Aorta (tissue), 5 donors: ENCODE data around the gene PIM1. TPM values are rescaled to one million over a fixed set of nuclear protein-coding genes. Genes with fewer than 3 reads are reported as not detected.

ENCODE experiments used
- ATAC-seq: fragments of 200-7000 bp; cut with Tn5 transposase; one replicate; pipeline ENCODE4 v1.9.1; 2022; ENCODE audit warnings: moderate library complexity; ENCODE audit not compliant: low FRiP score
- DNase-seq, 2 donors: peaks; one replicate each; pipeline ENCODE4 v3.0.0-alpha.2; 2020
- H3K27ac ChIP-seq, 2 donors: one replicate each; pipeline ENCODE4 v1.5.1; 2013; ENCODE audit warnings: low read length in 2 of 2, mild to moderate bottlenecking in 2 of 2, moderate library complexity in 2 of 2, control low read depth in 1 of 2, inconsistent platforms in 1 of 2, low read depth in 1 of 2
- H3K27me3 ChIP-seq, 2 donors: one replicate each; pipeline ENCODE4 v1.6.1; 2013; ENCODE audit warnings: control low read depth in 1 of 2, low read length in 1 of 2, mild to moderate bottlenecking in 1 of 2, moderate library complexity in 1 of 2; ENCODE audit not compliant: insufficient read depth in 2 of 2, control insufficient read depth in 1 of 2
- H3K36me3 ChIP-seq, 2 donors: one replicate each; pipeline ENCODE4 v1.6.1; 2013; ENCODE audit warnings: control low read depth in 1 of 2, low read length in 1 of 2, mild to moderate bottlenecking in 1 of 2; ENCODE audit not compliant: insufficient read depth in 2 of 2, control insufficient read depth in 1 of 2
- H3K4me1 ChIP-seq, 2 donors: one replicate each; pipeline ENCODE4 v1.6.1; 2013; ENCODE audit warnings: low read length in 2 of 2, control low read depth in 1 of 2, mild to moderate bottlenecking in 1 of 2, moderate library complexity in 1 of 2; ENCODE audit not compliant: insufficient read depth in 2 of 2, control insufficient read depth in 1 of 2
- H3K4me3 ChIP-seq, 2 donors: one replicate each; pipeline ENCODE4 v1.5.1; 2013; ENCODE audit warnings: low read length in 2 of 2, control low read depth in 1 of 2, mild to moderate bottlenecking in 1 of 2
- H3K9me3 ChIP-seq: one replicate; pipeline ENCODE4 v1.6.1; 2013; ENCODE audit warnings: mild to moderate bottlenecking, low read length; ENCODE audit not compliant: control insufficient read depth
- WGBS, 2 donors: extraction: QIAGEN DNeasy Blood & Tissue Kit; methylation state at CpG; one replicate each; pipeline ENCODE4 v1.1.7; 2013; 5-methylcytosine and 5-hydroxymethylcytosine counted together
- intact Hi-C, 2 donors: fragments of 100-400 bp; cut with DNase I; formaldehyde crosslinking; loops; one replicate each; pipeline versions ENCODE4 v1.14.2 to v1.15.0; 2022
- polyA plus RNA-seq, 2 donors: library from polyadenylated mRNA; stranded (reverse); fragments of 200-250 nt; gene quantifications; one replicate each; pipeline ENCODE4 v1.2.3, GENCODE V29; 2013
- total RNA-seq, 2 donors: library from RNA; stranded (reverse); fragmentation: NEBNext Ultra II Directional; extraction: Animal tissue kit (Norgen Biotek cat#: 25700); gene quantifications; one replicate each; pipeline ENCODE4 v1.2.1, GENCODE V29; 2021
- donor health status: healthy with polysubstance abuse.
- donor health status: Bipolar disorder and iron deficiency.
- donor health status: DM: no; HTN: no; CAD: no.
- donor health status: DM: no; HTN: no; CAD: no.
- donor health status: DM: yes; HTN: yes; CAD: no.

Gene PIM1
- total and polyA plus RNA-seq, 4 donors, result 17.2 to 54.2 (median 33.7) TPM

- Histone ChIP-seq H3K36me3 (no peaks in the 10 kb centered on the region), H3K9me3 (no peaks in the 10 kb centered on the region), H3K27ac (peak overlapping the region; percentile 79 to 95), H3K4me3 (no peak overlapping the region), H3K4me1 (peaks cover 0 to 5% of the 10 kb centered on the region in 2 donors), H3K27me3 (no peaks in the 10 kb centered on the region)
- DNase-seq, result peak; percentile 79 to 84
- peak; percentile 85 for ATAC-seq
- intact Hi-C loops, result loop anchor here (2.0 to 10.0 kb wide), 3 partner anchors 34 to 110 kb away; partner anchors contain the start of gene PIM1 (in 1 of the 2)
- 11 to 16% methylated on average over 11 of the region's 11 CpGs for WGBS, 2 donors
These were observed 35.4 kb upstream of the PIM1 start for GRCh38 chr6:37134396-37135191.

GRCh38 chr6:37135835-37136694 is 33.9 kb upstream of the PIM1 start:
- ATAC-seq (no peak), DNase-seq (no peak)
- Histone ChIP-seq H3K4me1 (peaks cover 0 to 5% of the 10 kb centered on the region in 2 donors), H3K27me3 (no peaks in the 10 kb centered on the region), H3K9me3 (no peaks in the 10 kb centered on the region), H3K4me3 (no peak overlapping the region), H3K27ac (peak overlapping the region; percentile 49 to 54), H3K36me3 (no peaks in the 10 kb centered on the region)
- WGBS, 2 donors, result 58 to 61% methylated on average over 9 of the region's 9 CpGs
- intact Hi-C loops, result loop anchor here in 1 of 2 donors (2.0 to 10.0 kb wide), 2 partner anchors 33 to 109 kb away; no protein-coding TSS in a partner anchor

GRCh38 chr6:37136821-37137200 is 33.1 kb upstream of the PIM1 start:
- Histone ChIP-seq H3K9me3 (no peaks in the 10 kb centered on the region), H3K27me3 (no peaks in the 10 kb centered on the region), H3K4me1 (peaks cover 0 to 5% of the 10 kb centered on the region in 2 donors), H3K36me3 (no peaks in the 10 kb centered on the region), H3K4me3 (no peak overlapping the region), H3K27ac (peak overlapping the region; percentile 12 to 77)
- DNase-seq (no peak), ATAC-seq (no peak)
- WGBS, 2 donors, result 64 to 77% methylated on average over 7 of the region's 7 CpGs
- intact Hi-C loops, result loop anchor here in 1 of 2 donors (10.0 kb wide), 1 partner anchor 108 kb away; no protein-coding TSS in a partner anchor

- WGBS, 2 donors, result 11 to 17% methylated on average over 19 of the region's 19 CpGs
- Histone ChIP-seq H3K4me1 (peaks cover 0 to 5% of the 10 kb centered on the region in 2 donors), H3K36me3 (no peaks in the 10 kb centered on the region), H3K9me3 (no peaks in the 10 kb centered on the region), H3K27me3 (no peaks in the 10 kb centered on the region), H3K27ac (peak overlapping the region; percentile 37 to 77), H3K4me3 (no peak overlapping the region)
- intact Hi-C loops, result loop anchor here in 1 of 2 donors (10.0 kb wide), 1 partner anchor 107 kb away; no protein-coding TSS in a partner anchor
- ATAC-seq, result peak; percentile 67
- peak in 1 of 2 donors; percentile 53 for DNase-seq
These were observed 32.5 kb upstream of the PIM1 start for GRCh38 chr6:37137201-37138090.

GRCh38 chr6:37138856-37139229 is 31.1 kb upstream of the PIM1 start:
- intact Hi-C loops, result loop anchor here in 1 of 2 donors (10.0 kb wide), 1 partner anchor 106 kb away; no protein-coding TSS in a partner anchor
- no peaks in the 10 kb centered on the region for H3K36me3 ChIP-seq
- ATAC-seq, result no peak
- H3K4me3 ChIP-seq, result no peak overlapping the region
- H3K4me1 ChIP-seq, result peaks cover 0 to 5% of the 10 kb centered on the region in 2 donors
- no peak overlapping the region for H3K27ac ChIP-seq
- no peak for DNase-seq
- no peaks in the 10 kb centered on the region for H3K9me3 ChIP-seq
- WGBS, 2 donors, result 88 to 90% methylated on average over 1 of the region's 1 CpG
- H3K27me3 ChIP-seq, result no peaks in the 10 kb centered on the region

GRCh38 chr6:37139230-37139962 is 30.6 kb upstream of the PIM1 start:
- Histone ChIP-seq H3K4me3 (no peak overlapping the region), H3K27ac (no peak overlapping the region), H3K9me3 (no peaks in the 10 kb centered on the region), H3K36me3 (no peaks in the 10 kb centered on the region), H3K27me3 (no peaks in the 10 kb centered on the region), H3K4me1 (peaks cover 0 to 6% of the 10 kb centered on the region in 2 donors)
- intact Hi-C loops, result loop anchor here in 1 of 2 donors (10.0 kb wide), 1 partner anchor 105 kb away; no protein-coding TSS in a partner anchor
- WGBS, 2 donors, result 94 to 96% methylated on average over 5 of the region's 5 CpGs
- ATAC-seq (no peak), DNase-seq (no peak)

- H3K4me3 ChIP-seq, result no peak overlapping the region
- WGBS, 2 donors, result 33 to 41% methylated on average over 3 of the region's 3 CpGs
- ATAC-seq (no peak), DNase-seq (no peak)
- intact Hi-C loops, result no loop called here
- no peak overlapping the region for H3K27ac ChIP-seq
- no peaks in the 10 kb centered on the region for H3K27me3 ChIP-seq
- H3K4me1 ChIP-seq, result peaks cover 0 to 7% of the 10 kb centered on the region in 2 donors
- H3K9me3 ChIP-seq, result no peaks in the 10 kb centered on the region
- no peaks in the 10 kb centered on the region for H3K36me3 ChIP-seq
These were observed 29.8 kb upstream of the PIM1 start for GRCh38 chr6:37140145-37140544.
